ENCODE results near the gene TYK2.
"Not testable (repeated sequence)": the region's sequence is repeated elsewhere in the genome, so short reads cannot be mapped to it uniquely, and the experiment has no call there.

TYK2 gene

GRCh38 chr19:10374931-10375330 lies 5.4 kb downstream of the TYK2 start:
- H3K9ac ChIP-seq = no peak overlapping the region
- peaks cover 4% of the 10 kb centered on the region for H3K4me1 ChIP-seq (ENCODE audit: low read depth, poor library complexity, severe bottlenecking)
- peaks cover 12% of the 10 kb centered on the region; the same call in 1 of the 2 replicates for H3K79me2 ChIP-seq (ENCODE audit: insufficient read depth, low read depth)
- H3K27ac ChIP-seq = no peak overlapping the region
- no peak overlapping the region for H2AFZ ChIP-seq (ENCODE audit: low read depth)
- TF ChIP-seq CTCF (conservative IDR thresholded peaks at IDR 0.05; ENCODE audit: low read depth, low read length) = no peak
- H3K4me2 ChIP-seq = no peak overlapping the region
- H3K36me3 ChIP-seq (ENCODE audit: insufficient read depth) = no peaks in the 10 kb centered on the region
- no peaks in the 10 kb centered on the region for H4K20me1 ChIP-seq (ENCODE audit: insufficient read depth)
- no peak overlapping the region for H3K4me3 ChIP-seq (IDR thresholded peaks at IDR 0.05; ENCODE audit: insufficient read depth, low read depth, low read length)
- no peaks in the 10 kb centered on the region for H3K27me3 ChIP-seq (ENCODE audit: insufficient read depth, low read depth)

GRCh38 chr19:10372690-10373089 lies 7.7 kb downstream of the TYK2 start:
- no peak overlapping the region for H3K4me3 ChIP-seq (IDR thresholded peaks at IDR 0.05; ENCODE audit: insufficient read depth, low read depth, low read length)

GRCh38 chr19:10368101-10368803 lies 12.1 kb downstream of the TYK2 start:
- H3K4me1 ChIP-seq (ENCODE audit: low read depth, poor library complexity, severe bottlenecking) = no peaks in the 10 kb centered on the region
- TF ChIP-seq CTCF (conservative IDR thresholded peaks at IDR 0.05; ENCODE audit: low read depth, low read length) = no peak
- no peaks in the 10 kb centered on the region for H3K79me2 ChIP-seq (ENCODE audit: insufficient read depth, low read depth)
- H3K4me3 ChIP-seq (IDR thresholded peaks at IDR 0.05; ENCODE audit: insufficient read depth, low read depth, low read length) = no peak overlapping the region
- no peak overlapping the region for H2AFZ ChIP-seq (ENCODE audit: low read depth)
- no peak overlapping the region for H3K4me2 ChIP-seq
- H3K9ac ChIP-seq = no peak overlapping the region
- H3K27me3 ChIP-seq (ENCODE audit: insufficient read depth, low read depth) = no peaks in the 10 kb centered on the region
- H3K27ac ChIP-seq = no peak overlapping the region
- H4K20me1 ChIP-seq (ENCODE audit: insufficient read depth) = no peaks in the 10 kb centered on the region
- no peaks in the 10 kb centered on the region; the same call in 1 of the 2 replicates for H3K36me3 ChIP-seq (ENCODE audit: insufficient read depth)

More at GRCh38 chr19:10372690-10373089, 7.7 kb downstream of the TYK2 start:
- Histone ChIP-seq H4K20me1 (ENCODE audit: insufficient read depth) (no peaks in the 10 kb centered on the region), H3K4me1 (ENCODE audit: low read depth, poor library complexity, severe bottlenecking) (no peaks in the 10 kb centered on the region), H3K4me2 (no peak overlapping the region), H3K27me3 (ENCODE audit: insufficient read depth, low read depth) (no peaks in the 10 kb centered on the region), H2AFZ (ENCODE audit: low read depth) (no peak overlapping the region), H3K36me3 (ENCODE audit: insufficient read depth) (no peaks in the 10 kb centered on the region; the same call in 1 of the 2 replicates), H3K9ac (no peak overlapping the region), H3K27ac (no peak overlapping the region), H3K79me2 (ENCODE audit: insufficient read depth, low read depth) (no peaks in the 10 kb centered on the region)
- no peak for TF ChIP-seq CTCF (conservative IDR thresholded peaks at IDR 0.05; ENCODE audit: low read depth, low read length)

GRCh38 chr19:10366950-10367512 lies 13.3 kb downstream of the TYK2 start:
- H3K79me2 ChIP-seq (ENCODE audit: insufficient read depth, low read depth); H3K9ac ChIP-seq; H3K4me3 ChIP-seq (IDR thresholded peaks at IDR 0.05; ENCODE audit: insufficient read depth, low read depth, low read length); H3K4me2 ChIP-seq; H3K36me3 ChIP-seq (ENCODE audit: insufficient read depth); H3K27me3 ChIP-seq (ENCODE audit: insufficient read depth, low read depth); H4K20me1 ChIP-seq (ENCODE audit: insufficient read depth); H2AFZ ChIP-seq (ENCODE audit: low read depth); H3K4me1 ChIP-seq (ENCODE audit: low read depth, poor library complexity, severe bottlenecking); H3K27ac ChIP-seq: not testable (repeated sequence)

- H3K79me2 ChIP-seq (ENCODE audit: insufficient read depth, low read depth) = no peaks in the 10 kb centered on the region
- no peaks in the 10 kb centered on the region for H4K20me1 ChIP-seq (ENCODE audit: insufficient read depth)
- H3K4me2 ChIP-seq = no peak overlapping the region
- no peaks in the 10 kb centered on the region for H3K27me3 ChIP-seq (ENCODE audit: insufficient read depth, low read depth)
- no peak overlapping the region for H3K9ac ChIP-seq
- H3K4me1 ChIP-seq (ENCODE audit: low read depth, poor library complexity, severe bottlenecking) = no peaks in the 10 kb centered on the region
- no peak overlapping the region for H3K27ac ChIP-seq
- H2AFZ ChIP-seq (ENCODE audit: low read depth) = no peak overlapping the region
- H3K4me3 ChIP-seq (IDR thresholded peaks at IDR 0.05; ENCODE audit: insufficient read depth, low read depth, low read length) = no peak overlapping the region
- no peaks in the 10 kb centered on the region; the same call in 1 of the 2 replicates for H3K36me3 ChIP-seq (ENCODE audit: insufficient read depth)
- TF ChIP-seq CTCF (conservative IDR thresholded peaks at IDR 0.05; ENCODE audit: low read depth, low read length) = no peak
Observed at GRCh38 chr19:10365518-10365917, 14.9 kb downstream of the TYK2 start.

Measured in KMS-11 (cell line).